Right lobe of liver (tissue), 4 donors: ENCODE measurements around the gene NYNRIN.
"Not testable (repeated sequence)": the region's sequence is repeated elsewhere in the genome, so short reads cannot be mapped to it uniquely, and the experiment has no call there.

Source experiments
- CTCF ChIP-seq, 4 donors: fragments of 200-600 bp in 3 of 4; fragments of 450-650 bp in 1 of 4; IDR thresholded peaks; one replicate each; pipeline versions ENCODE4 v1.5.1 to v1.8.0; 2016 to 2022; ENCODE audit warnings: antibody characterized with exemption in 4 of 4, mild to moderate bottlenecking in 2 of 4
- POLR2A ChIP-seq: fragments of 450-650 bp; IDR thresholded peaks from one replicate; pipeline ENCODE4 v1.6.1; 2017; ENCODE audit warnings: antibody characterized with exemption, mild to moderate bottlenecking
- donor health status: DM: no; HTN: no; CAD: no.
- donor health status: DM: no; HTN: no; CAD: no.
- donor health status: DM: no; HTN: yes; CAD: no.

GRCh38 chr14:24387579-24387978, 11.2 kb upstream of the NYNRIN start:
- not testable (repeated sequence) for TF ChIP-seq CTCF (IDR thresholded peaks at IDR 0.05); POLR2A
